Measurements from ENCODE around the gene PCMT1.

The PCMT1 gene

GRCh38 chr6:149717255-149717587 lies 32.3 kb upstream of the PCMT1 start:
- H3K4me3 ChIP-seq (ENCODE audit: low read depth, low read length) = peak overlapping the region; percentile 77
- DNase-seq (ENCODE audit: low read depth) = no peak

GRCh38 chr6:149717588-149718458 lies 31.7 kb upstream of the PCMT1 start, which contains the start of gene LATS1:
LATS1 (minus strand) TSS chr6:149718101; CDS start chr6:149702126, 15,975 bp downstream.
- H3K4me3 ChIP-seq (ENCODE audit: low read depth, low read length) = peak within 1 kb of the TSS; percentile 77
- TF ChIP-seq MYC (IDR thresholded peaks at IDR 0.05; ENCODE audit: low read depth, low read length) = peak; percentile 55; the same call in 1 of the 2 replicates
- peak; percentile 29 for TF ChIP-seq MAX (IDR thresholded peaks at IDR 0.05; ENCODE audit: low read depth, low read length)
- peak; percentile 92 for TF ChIP-seq POLR2A (IDR thresholded peaks at IDR 0.05; ENCODE audit: extremely low read depth, insufficient read length)
- no peak for TF ChIP-seq CTCF (IDR thresholded peaks at IDR 0.05; ENCODE audit: low read depth, low read length)
- DNase-seq (ENCODE audit: low read depth) = peak; percentile 93

More at GRCh38 chr6:149717255-149717587, 32.3 kb upstream of the PCMT1 start:
- no peak for TF ChIP-seq MAX (IDR thresholded peaks at IDR 0.05; ENCODE audit: low read depth, low read length)
- no peak for TF ChIP-seq POLR2A (IDR thresholded peaks at IDR 0.05; ENCODE audit: extremely low read depth, insufficient read length)
- TF ChIP-seq CTCF (IDR thresholded peaks at IDR 0.05; ENCODE audit: low read depth, low read length) = no peak

GRCh38 chr6:149719531-149719930 lies 30.0 kb upstream of the PCMT1 start:
- DNase-seq (ENCODE audit: low read depth) = no peak
- H3K4me3 ChIP-seq (ENCODE audit: low read depth, low read length) = no peak overlapping the region
- TF ChIP-seq POLR2A (IDR thresholded peaks at IDR 0.05; ENCODE audit: extremely low read depth, insufficient read length) = no peak
- TF ChIP-seq MAX (IDR thresholded peaks at IDR 0.05; ENCODE audit: low read depth, low read length) = no peak
- TF ChIP-seq CTCF (IDR thresholded peaks at IDR 0.05; ENCODE audit: low read depth, low read length) = no peak
- no peak for TF ChIP-seq MYC (IDR thresholded peaks at IDR 0.05; ENCODE audit: low read depth, low read length)

- DNase-seq (ENCODE audit: low read depth) = no peak
- no peak for TF ChIP-seq MAX (IDR thresholded peaks at IDR 0.05; ENCODE audit: low read depth, low read length)
- no peak for TF ChIP-seq POLR2A (IDR thresholded peaks at IDR 0.05; ENCODE audit: extremely low read depth, insufficient read length)
- no peak for TF ChIP-seq MYC (IDR thresholded peaks at IDR 0.05; ENCODE audit: low read depth, low read length)
- TF ChIP-seq CTCF (IDR thresholded peaks at IDR 0.05; ENCODE audit: low read depth, low read length) = no peak
- no peak overlapping the region for H3K4me3 ChIP-seq (ENCODE audit: low read depth, low read length)
These were observed 26.3 kb upstream of the PCMT1 start for GRCh38 chr6:149723262-149723661.

GRCh38 chr6:149723771-149724417 lies 25.6 kb upstream of the PCMT1 start:
- DNase-seq (ENCODE audit: low read depth) = peak; percentile 83
- peak; percentile 89 for TF ChIP-seq CTCF (IDR thresholded peaks at IDR 0.05; ENCODE audit: low read depth, low read length)
- TF ChIP-seq MYC (IDR thresholded peaks at IDR 0.05; ENCODE audit: low read depth, low read length) = no peak
- TF ChIP-seq POLR2A (IDR thresholded peaks at IDR 0.05; ENCODE audit: extremely low read depth, insufficient read length) = no peak
- TF ChIP-seq MAX (IDR thresholded peaks at IDR 0.05; ENCODE audit: low read depth, low read length) = 0 out of 2 replicates have a peak, but pooled peaks have one; percentile 15
- H3K4me3 ChIP-seq (ENCODE audit: low read depth, low read length) = no peak overlapping the region

Data from NB4 (cell line).